Iris pigment epithelial cell (primary cell): Measurements from ENCODE around the gene MRPL32.
"Not testable (repeated sequence)": the region's sequence is repeated elsewhere in the genome, so short reads cannot be mapped to it uniquely, and the experiment has no call there.

Source experiments
- DNase-seq: peaks from one replicate; pipeline ENCODE4 v3.0.0-alpha.2; 2011; ENCODE audit warnings: low read depth

Gene MRPL32

GRCh38 chr7:42931834-42932651, at the start of gene MRPL32, which contains the start of gene PSMA2:
Gene MRPL32, plus strand, starts transcription at chr7:42932376. Its CDS starts 11 bp downstream, at chr7:42932387.
Gene PSMA2, minus strand, starts transcription at chr7:42932174. Its CDS starts 16 bp downstream, at chr7:42932158.
- peak; percentile 99 for DNase-seq

- peak; percentile 55 for DNase-seq
Observed at GRCh38 chr7:42883950-42884349, 48.2 kb upstream of the MRPL32 start.

- not testable (repeated sequence) for DNase-seq
Observed at GRCh38 chr7:42885183-42885582, 47.0 kb upstream of the MRPL32 start.

- DNase-seq: peak; percentile 16
Observed at GRCh38 chr7:42886129-42886528, 46.0 kb upstream of the MRPL32 start.

GRCh38 chr7:42886893-42887505, 45.2 kb upstream of the MRPL32 start:
- no peak for DNase-seq

GRCh38 chr7:42893346-42894240, 38.6 kb upstream of the MRPL32 start:
- DNase-seq: no peak

- DNase-seq: no peak
Observed at GRCh38 chr7:42900842-42901241, 31.3 kb upstream of the MRPL32 start.

- no peak for DNase-seq
Observed at GRCh38 chr7:42902331-42902730, 29.8 kb upstream of the MRPL32 start.

- no peak for DNase-seq
Observed at GRCh38 chr7:42906181-42906580, 26.0 kb upstream of the MRPL32 start.

- no peak for DNase-seq
Observed at GRCh38 chr7:42907316-42907715, 24.9 kb upstream of the MRPL32 start.

GRCh38 chr7:42910306-42910705, 21.9 kb upstream of the MRPL32 start:
- DNase-seq: no peak

- peak; percentile 93 for DNase-seq
Observed at GRCh38 chr7:42911454-42912447, 20.4 kb upstream of the MRPL32 start, which contains the start of gene C7orf25. Gene C7orf25, minus strand, starts transcription at chr7:42912070. Its CDS starts 1,170 bp downstream, at chr7:42910900.

GRCh38 chr7:42913591-42913990, 18.6 kb upstream of the MRPL32 start:
- DNase-seq: peak; percentile 71

GRCh38 chr7:42914009-42914408, 18.2 kb upstream of the MRPL32 start:
- DNase-seq: no peak

GRCh38 chr7:42914421-42915045, 17.6 kb upstream of the MRPL32 start:
- DNase-seq: peak; percentile 78

GRCh38 chr7:42915356-42915755, 16.8 kb upstream of the MRPL32 start:
- no peak for DNase-seq

GRCh38 chr7:42922017-42922753, 10.0 kb upstream of the MRPL32 start:
- DNase-seq: no peak

- no peak for DNase-seq
Observed at GRCh38 chr7:42924223-42924838, 7.8 kb upstream of the MRPL32 start.

GRCh38 chr7:42925630-42926029, 6.5 kb upstream of the MRPL32 start:
- DNase-seq: no peak
